ENCODE measurements around the gene UNC5C.

UNC5C gene

DNA sequence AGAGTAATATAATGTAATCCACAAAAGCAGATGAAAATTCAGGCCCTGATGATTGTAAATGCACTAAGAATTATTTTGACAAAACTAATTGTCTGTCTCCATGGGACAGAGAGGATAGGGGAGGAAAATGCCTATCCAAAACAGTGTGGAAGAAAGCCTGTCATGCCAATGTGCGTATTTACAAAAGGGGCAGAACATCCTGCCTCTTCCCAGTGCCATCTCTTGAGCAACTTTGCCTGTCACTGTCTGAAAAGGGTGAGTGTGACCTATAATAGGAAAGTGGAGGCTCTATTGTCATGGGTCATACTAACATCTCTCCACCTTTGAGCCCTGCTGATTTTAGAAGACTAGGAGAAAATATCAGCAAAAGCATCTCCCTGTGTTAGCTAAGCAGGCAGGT is 264.1 kb downstream of the UNC5C start:
- in situ Hi-C loops (cut with MboI; ENCODE audit: low pct_unique_long_range_greater_than_20kb, low sequenced_read_pairs, unreplicated experiment): no loop called here
- TF ChIP-seq CTCF (IDR thresholded peaks at IDR 0.05; ENCODE audit: extremely low read depth, insufficient read depth, missing control alignments): no peak
- no peak for DNase-seq (ENCODE audit: low spot score)

DNA sequence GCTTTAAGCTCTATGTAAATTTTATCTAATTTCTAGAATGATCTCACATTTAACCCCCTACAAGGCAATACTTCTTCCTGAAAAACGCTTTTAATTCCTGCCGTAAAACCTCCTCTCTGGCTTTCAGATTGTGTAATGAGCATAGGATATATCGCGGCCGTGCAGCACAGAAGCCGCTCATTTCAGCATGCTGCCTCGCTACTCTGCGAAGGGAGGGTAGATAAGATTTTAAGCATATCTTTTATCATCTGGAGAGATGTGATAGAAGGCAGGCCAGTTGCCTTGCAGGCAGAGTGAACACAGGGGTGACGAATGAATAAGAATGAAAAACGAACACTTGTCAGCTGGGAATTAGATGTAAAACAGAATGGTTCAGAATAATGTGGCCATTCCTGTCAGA is 265.5 kb downstream of the UNC5C start:
- TF ChIP-seq CTCF (IDR thresholded peaks at IDR 0.05; ENCODE audit: extremely low read depth, insufficient read depth, missing control alignments): no peak
- no peak for DNase-seq (ENCODE audit: low spot score)
- in situ Hi-C loops (cut with MboI; ENCODE audit: low pct_unique_long_range_greater_than_20kb, low sequenced_read_pairs, unreplicated experiment): no loop called here

GRCh38 chr4:95272797-95273196 is 276.0 kb downstream of the UNC5C start:
- TF ChIP-seq CTCF (IDR thresholded peaks at IDR 0.05; ENCODE audit: extremely low read depth, insufficient read depth, missing control alignments): no peak
- DNase-seq (ENCODE audit: low spot score): no peak
- in situ Hi-C loops (cut with MboI; ENCODE audit: low pct_unique_long_range_greater_than_20kb, low sequenced_read_pairs, unreplicated experiment): no loop called here

DNA sequence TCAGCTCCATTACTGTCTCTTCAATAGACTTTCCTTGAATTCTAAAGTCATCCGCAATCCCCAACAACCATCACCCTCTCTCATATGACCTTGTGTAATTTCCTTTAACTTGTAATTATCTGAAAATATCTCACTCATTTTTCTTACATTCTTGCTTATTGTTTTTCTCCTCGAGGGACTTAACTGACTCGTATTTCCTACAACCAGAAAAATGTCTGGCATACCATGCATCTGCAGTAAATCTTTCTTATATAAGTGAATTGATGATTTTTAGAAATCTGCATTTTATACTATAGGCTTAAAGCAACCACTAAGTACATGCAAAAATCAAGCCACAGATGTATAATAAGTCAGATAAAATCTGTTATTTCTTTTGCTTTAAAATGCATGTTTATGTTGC is 276.7 kb downstream of the UNC5C start:
- in situ Hi-C loops (cut with MboI; ENCODE audit: low pct_unique_long_range_greater_than_20kb, low sequenced_read_pairs, unreplicated experiment): no loop called here
- no peak for TF ChIP-seq CTCF (IDR thresholded peaks at IDR 0.05; ENCODE audit: extremely low read depth, insufficient read depth, missing control alignments)

GRCh38 chr4:95268819-95269565 is 279.8 kb downstream of the UNC5C start:
- in situ Hi-C loops (cut with MboI; ENCODE audit: low pct_unique_long_range_greater_than_20kb, low sequenced_read_pairs, unreplicated experiment): no loop called here
- TF ChIP-seq CTCF (IDR thresholded peaks at IDR 0.05; ENCODE audit: extremely low read depth, insufficient read depth, missing control alignments): no peak
- no peak for DNase-seq (ENCODE audit: low spot score)

More for the DNA sequence above, 276.7 kb downstream of the UNC5C start:
- no peak for DNase-seq (ENCODE audit: low spot score)

DNA sequence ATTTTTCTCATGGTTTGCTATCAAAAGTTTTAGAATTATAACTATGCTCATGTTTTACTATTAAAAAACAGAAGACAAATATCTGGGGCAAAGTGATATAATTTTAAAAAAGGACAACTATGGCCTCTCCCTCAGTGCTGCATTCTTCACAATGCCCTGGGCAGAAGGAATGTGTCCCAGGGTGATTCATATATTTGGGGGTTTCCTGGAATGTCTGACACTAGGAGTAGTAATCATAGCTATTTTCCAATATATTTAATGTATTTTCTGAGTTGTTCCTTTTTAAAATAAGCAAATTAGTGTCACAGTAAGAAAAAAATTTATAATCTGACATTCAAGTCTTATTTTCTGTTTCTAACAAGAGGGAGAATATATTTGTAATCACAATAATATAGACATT is 281.7 kb downstream of the UNC5C start:
- in situ Hi-C loops (cut with MboI; ENCODE audit: low pct_unique_long_range_greater_than_20kb, low sequenced_read_pairs, unreplicated experiment): no loop called here
- DNase-seq (ENCODE audit: low spot score): no peak
- no peak for TF ChIP-seq CTCF (IDR thresholded peaks at IDR 0.05; ENCODE audit: extremely low read depth, insufficient read depth, missing control alignments)

Data from GM13977 (cell line).